T-cell (primary cell): ENCODE results near the gene MSMB. TPM values are rescaled to one million over a fixed set of nuclear protein-coding genes. Genes with fewer than 3 reads are reported as not detected.
"Not testable (repeated sequence)": the region's sequence is repeated elsewhere in the genome, so short reads cannot be mapped to it uniquely, and the experiment has no call there.

Experiments
- ATAC-seq, 4 experiments: fragments of 200-7000 bp in 3 of 4; fragments of 150-1000 bp in 1 of 4; cut with Tn5 transposase; replicated peaks in 1 of 4; 1 replicate in 3 of 4; 2 replicates in 1 of 4; pipeline ENCODE4 v1.10.0; 2021; ENCODE audit warnings: moderate library complexity in 3 of 4, mild to moderate bottlenecking in 2 of 4, moderate number of reproducible peaks in 1 of 4
- CTCF ChIA-PET, 2 donors: fragments of 300-600 bp; sonication (Branson Sonifier 250); formaldehyde crosslinking; loops; one replicate each; lab custom pipeline; 2022; ENCODE audit warnings: antibody characterized with exemption in 2 of 2; lab: Charles Lee
- POLR2A ChIA-PET, 2 donors: fragments of 300-600 bp; sonication (Branson Sonifier 250); formaldehyde crosslinking; loops; one replicate each; lab custom pipeline; 2022; ENCODE audit warnings: antibody characterized with exemption in 2 of 2; lab: Charles Lee
- DNase-seq, 35 experiments: peaks; one replicate each; pipeline versions ENCODE4 v3.0.0 to v3.0.0-alpha.2; 2013 to 2023
- H3K27ac ChIP-seq: one replicate; pipeline ENCODE4 v1.5.1; 2013; ENCODE audit warnings: low read length
- H3K27me3 ChIP-seq, 2 experiments: replicated peaks in 1 of 2; 1 replicate in 1 of 2; 2 replicates in 1 of 2; pipeline versions ENCODE4 v1.6.1 to v1.7.0; 2013; ENCODE audit warnings: low read length in 1 of 2, mixed read lengths in 1 of 2; ENCODE audit not compliant: control insufficient read depth in 2 of 2, insufficient read depth in 2 of 2; ENCODE audit errors: extremely low read depth in 1 of 2
- H3K36me3 ChIP-seq, 2 donors: 1 replicate in 1 of 2; 2 replicates in 1 of 2; pipeline versions ENCODE4 v1.6.1 to v1.7.0; 2013; ENCODE audit warnings: low read length in 1 of 2; ENCODE audit not compliant: control insufficient read depth in 2 of 2, insufficient read depth in 1 of 2; ENCODE audit errors: extremely low read depth in 1 of 2
- H3K4me1 ChIP-seq, 2 experiments: 1 replicate in 1 of 2; 2 replicates in 1 of 2; pipeline versions ENCODE4 v1.6.1 to v1.7.0; 2013; ENCODE audit warnings: low read length in 2 of 2, mixed read lengths in 1 of 2; ENCODE audit not compliant: insufficient read depth in 2 of 2, control insufficient read depth in 1 of 2; ENCODE audit errors: extremely low read depth in 1 of 2
- H3K4me3 ChIP-seq, 2 donors: 1 replicate in 1 of 2; 2 replicates in 1 of 2; pipeline versions ENCODE4 v1.5.1 to v1.7.0; 2013; ENCODE audit warnings: mild to moderate bottlenecking in 2 of 2, low read length in 1 of 2, moderate library complexity in 1 of 2; ENCODE audit not compliant: control insufficient read depth in 1 of 2; ENCODE audit errors: extremely low read depth in 1 of 2
- H3K9me3 ChIP-seq: 2 replicates; pipeline ENCODE4 v1.7.0; 2013
- H3K27ac Mint-ChIP-seq, 2 donors: one replicate each; pipeline ENCODE4 v1.8.0; 2020 to 2021; ENCODE audit warnings: mild to moderate bottlenecking in 2 of 2, mixed read lengths in 2 of 2
- H3K27me3 Mint-ChIP-seq, 2 donors: one replicate each; pipeline ENCODE4 v1.8.0; 2021 to 2022; ENCODE audit warnings: mixed read lengths in 2 of 2
- H3K36me3 Mint-ChIP-seq: one replicate; pipeline ENCODE4 v1.8.0; 2021; ENCODE audit warnings: mixed read lengths
- H3K4me1 Mint-ChIP-seq, 3 donors: one replicate each; pipeline ENCODE4 v1.8.0; 2020 to 2022; ENCODE audit warnings: mixed read lengths in 3 of 3, mild to moderate bottlenecking in 1 of 3
- H3K4me3 Mint-ChIP-seq, 3 donors: one replicate each; pipeline ENCODE4 v1.8.0; 2020 to 2022; ENCODE audit warnings: mild to moderate bottlenecking in 3 of 3, mixed read lengths in 3 of 3, moderate library complexity in 3 of 3
- H3K9me3 Mint-ChIP-seq, 3 donors: one replicate each; pipeline ENCODE4 v1.8.0; 2020 to 2022; ENCODE audit warnings: mixed read lengths in 3 of 3
- WGBS: methylation state at CpG from one replicate; pipeline ENCODE4 v1.1.5; 2013; ENCODE audit warnings: missing lambda C conversion rate; ENCODE audit not compliant: insufficient coverage; 5-methylcytosine and 5-hydroxymethylcytosine counted together
- total RNA-seq, 35 experiments: library from RNA in 6 of 35; stranded (reverse) in 6 of 35; fragments of 120-200 nt in 1 of 35; gene quantifications; one replicate each; pipeline versions ENCODE4 v1.2.1 to v1.2.4 and lab custom pipeline; 2013 to 2026

The MSMB gene
- total RNA-seq, 5 donors from 2014 or later (not counting 1 experiment from before 2014, with no cell fraction given), result not detected

DNA sequence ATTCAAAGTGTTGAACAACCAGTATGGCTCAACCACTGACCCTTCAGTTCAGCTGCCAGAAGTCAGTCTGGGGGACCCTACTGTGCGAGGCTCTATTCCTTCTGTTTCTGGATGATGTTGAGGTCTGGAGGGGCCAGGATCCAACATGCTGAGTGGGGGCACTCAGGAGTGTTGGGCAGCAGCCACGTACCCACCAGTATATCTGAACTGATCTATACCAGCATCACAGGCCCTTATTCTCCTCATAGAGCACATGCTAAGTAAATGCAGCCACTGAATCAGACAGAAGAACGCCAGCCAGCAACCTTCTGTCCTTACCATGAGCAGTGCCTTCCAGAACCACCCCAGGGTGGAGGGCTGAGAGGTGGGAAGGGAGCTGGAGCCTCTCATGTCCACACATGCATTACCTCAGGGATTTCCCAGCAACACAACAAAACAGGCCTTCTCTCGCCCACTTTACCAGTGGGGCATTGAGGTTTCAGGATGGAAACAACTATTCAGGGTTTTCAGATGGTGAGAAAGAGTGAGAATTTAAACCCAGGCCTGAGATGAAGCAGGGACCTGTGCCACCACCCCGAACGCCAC, 6.8 kb upstream of the MSMB start:
- WGBS, result 94% methylated on average over 2 of the region's 6 CpGs
- H3K27ac Mint-ChIP-seq, result no peak overlapping the region
- POLR2A ChIA-PET, result no interaction called here
- peaks cover 0 to 7% (median 0%) of the 10 kb centered on the region in 3 donors for H3K4me1 Mint-ChIP-seq
- peaks cover 0 to 3% of the 10 kb centered on the region in 2 donors for H3K27me3 Mint-ChIP-seq
- peaks cover 4 to 7% (median 6%) of the 10 kb centered on the region in 3 donors for H3K9me3 Mint-ChIP-seq
- Histone ChIP-seq H3K4me3 (no peak overlapping the region), H3K9me3 (no peaks in the 10 kb centered on the region), H3K27me3 (peaks cover 0 to 6% of the 10 kb centered on the region in 2 experiments), H3K4me1 (peaks cover 0 to 4% of the 10 kb centered on the region in 2 experiments), H3K36me3 (no peaks in the 10 kb centered on the region), H3K27ac (no peak overlapping the region)
- no peak overlapping the region for H3K4me3 Mint-ChIP-seq
- DNase-seq, result no peak
- peaks cover 3% of the 10 kb centered on the region for H3K36me3 Mint-ChIP-seq
- ATAC-seq, result no peak
- CTCF ChIA-PET, result no interaction called here

DNA sequence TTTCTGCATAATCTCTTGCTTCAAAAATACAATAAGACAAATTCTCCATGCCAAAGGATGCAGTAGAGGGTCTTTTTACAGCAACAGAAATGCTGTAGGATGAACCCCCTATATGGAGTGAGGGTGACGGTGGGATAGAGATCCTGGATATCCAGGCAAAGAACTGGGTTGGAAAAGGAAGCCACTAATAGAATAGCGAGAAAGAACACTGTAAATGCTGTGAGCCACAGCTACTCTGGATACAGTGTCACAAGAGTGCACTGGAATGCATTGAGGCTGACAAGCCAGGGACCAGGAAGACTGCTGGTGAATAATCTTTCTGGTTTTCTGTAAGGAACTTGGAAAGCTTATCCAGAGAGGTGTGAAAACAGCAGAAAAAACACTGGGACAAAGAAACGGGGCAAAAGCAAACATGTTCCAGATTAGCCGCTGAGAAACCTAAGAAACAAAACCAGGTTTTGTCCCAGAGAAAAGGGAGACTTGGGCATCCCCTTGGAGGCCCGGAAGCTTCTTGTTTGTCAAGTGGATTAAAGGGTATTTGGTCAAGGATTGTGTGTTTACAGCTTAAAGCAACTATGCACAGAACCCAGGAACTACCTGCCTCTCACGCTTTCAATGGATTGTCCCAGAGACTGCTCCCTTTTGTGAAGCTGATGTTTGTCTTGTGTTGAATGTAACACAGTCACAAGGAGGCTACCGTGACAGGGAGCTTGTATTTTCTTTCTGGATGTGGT, 6.2 kb upstream of the MSMB start:
- Histone ChIP-seq H3K27me3 (peaks cover 0 to 6% of the 10 kb centered on the region in 2 experiments), H3K36me3 (no peaks in the 10 kb centered on the region), H3K27ac (no peak overlapping the region), H3K4me1 (peaks cover 0 to 4% of the 10 kb centered on the region in 2 experiments), H3K9me3 (no peaks in the 10 kb centered on the region), H3K4me3 (no peak overlapping the region)
- H3K36me3 Mint-ChIP-seq, result peaks cover under 1% of the 10 kb centered on the region
- H3K4me1 Mint-ChIP-seq, result peaks cover 0 to 7% (median 0%) of the 10 kb centered on the region in 3 donors
- peaks cover 0 to 3% of the 10 kb centered on the region in 2 donors for H3K27me3 Mint-ChIP-seq
- DNase-seq, result no peak
- WGBS, result 98% methylated on average over 6 of the region's 7 CpGs
- ChIA-PET POLR2A (interaction anchor here in 1 of 2 donors (0.6 kb wide), 1 partner anchor 232 kb away, joined by 3 read pairs; no protein-coding TSS in a partner anchor), CTCF (interaction anchor here in 1 of 2 donors (0.6 kb wide), 1 partner anchor 122 kb away, joined by 3 read pairs; no protein-coding TSS in a partner anchor)
- no peak overlapping the region for H3K4me3 Mint-ChIP-seq
- no peak overlapping the region for H3K27ac Mint-ChIP-seq
- H3K9me3 Mint-ChIP-seq, result peaks cover under 1 to 5% (median 3%) of the 10 kb centered on the region in 3 donors
- no peak for ATAC-seq

DNA sequence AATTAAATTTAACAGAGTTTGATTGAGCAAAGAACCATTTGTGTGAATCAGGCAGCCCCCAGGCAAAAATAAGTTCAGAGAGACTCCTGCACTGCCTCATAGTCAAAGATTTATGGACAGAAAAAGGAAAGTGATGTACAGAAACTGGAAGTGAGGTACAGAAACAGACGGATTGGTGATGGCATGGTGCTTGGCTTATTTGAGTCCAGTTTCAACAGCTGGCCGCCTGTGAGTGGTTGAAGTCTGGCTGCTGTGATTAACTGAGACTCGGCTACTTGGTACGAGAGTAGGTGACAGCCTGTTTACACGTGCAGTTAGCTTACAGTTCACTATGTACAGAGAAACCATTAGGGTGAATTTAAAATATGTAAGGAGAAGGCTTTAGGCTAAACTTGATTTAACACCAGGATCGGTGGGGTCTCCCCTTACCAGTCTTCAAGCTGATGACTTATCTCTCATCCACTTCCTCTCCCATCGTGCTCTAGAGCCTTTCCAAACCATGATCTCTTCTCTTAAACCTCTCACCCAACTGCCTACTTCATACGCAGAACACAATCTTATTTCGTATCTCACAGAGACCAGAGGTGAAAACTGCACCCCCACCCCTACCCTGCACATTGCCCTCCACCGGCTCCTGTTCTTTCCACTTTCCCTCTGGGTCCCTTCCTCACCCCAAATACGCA, 5.0 kb upstream of the MSMB start:
- H3K27ac ChIP-seq, result no peak overlapping the region
- peaks cover 0 to 3% of the 10 kb centered on the region in 2 donors for H3K27me3 Mint-ChIP-seq
- H3K36me3 ChIP-seq, result no peaks in the 10 kb centered on the region
- H3K4me3 Mint-ChIP-seq, result no peak overlapping the region
- WGBS, result 53% methylated on average over 7 of the region's 11 CpGs
- peaks cover 0 to 10% of the 10 kb centered on the region in 2 experiments for H3K27me3 ChIP-seq
- ChIA-PET CTCF (no interaction called here), POLR2A (no interaction called here)
- no peaks in the 10 kb centered on the region for H3K9me3 Mint-ChIP-seq
- no peaks in the 10 kb centered on the region for H3K36me3 Mint-ChIP-seq
- no peak overlapping the region for H3K27ac Mint-ChIP-seq
- H3K4me3 ChIP-seq, result no peak overlapping the region
- peaks cover 0 to 4% of the 10 kb centered on the region in 2 experiments for H3K4me1 ChIP-seq
- no peak for DNase-seq
- ATAC-seq, result no peak
- no peaks in the 10 kb centered on the region for H3K9me3 ChIP-seq
- peaks cover 0 to 7% (median 0%) of the 10 kb centered on the region in 3 donors for H3K4me1 Mint-ChIP-seq

DNA sequence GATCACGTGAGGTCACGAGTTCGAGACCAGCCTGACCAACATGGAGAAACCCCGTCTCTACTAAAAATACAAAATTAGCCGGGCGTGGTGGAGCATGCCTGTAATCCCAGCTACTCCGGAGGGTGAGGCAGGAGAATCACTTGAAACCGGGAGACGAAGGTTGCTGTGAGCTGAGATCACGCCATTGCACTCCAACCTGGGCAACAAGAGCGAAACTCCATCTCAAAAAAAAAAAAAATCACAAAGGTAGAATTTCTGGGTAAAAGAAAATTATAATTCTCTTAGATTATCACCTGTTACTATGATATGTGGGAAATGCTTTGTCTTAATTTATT, 3.4 kb upstream of the MSMB start:
- H3K9me3 ChIP-seq, H3K27ac ChIP-seq, CTCF ChIA-PET, H3K36me3 ChIP-seq, H3K4me3 Mint-ChIP-seq, H3K27me3 ChIP-seq, H3K27ac Mint-ChIP-seq, H3K36me3 Mint-ChIP-seq, H3K27me3 Mint-ChIP-seq, H3K4me3 ChIP-seq, POLR2A ChIA-PET, DNase-seq, H3K9me3 Mint-ChIP-seq, ATAC-seq, H3K4me1 Mint-ChIP-seq, H3K4me1 ChIP-seq: not testable (repeated sequence)
- WGBS, result no CpG with 5 or more reads among the region's 11 CpGs

DNA sequence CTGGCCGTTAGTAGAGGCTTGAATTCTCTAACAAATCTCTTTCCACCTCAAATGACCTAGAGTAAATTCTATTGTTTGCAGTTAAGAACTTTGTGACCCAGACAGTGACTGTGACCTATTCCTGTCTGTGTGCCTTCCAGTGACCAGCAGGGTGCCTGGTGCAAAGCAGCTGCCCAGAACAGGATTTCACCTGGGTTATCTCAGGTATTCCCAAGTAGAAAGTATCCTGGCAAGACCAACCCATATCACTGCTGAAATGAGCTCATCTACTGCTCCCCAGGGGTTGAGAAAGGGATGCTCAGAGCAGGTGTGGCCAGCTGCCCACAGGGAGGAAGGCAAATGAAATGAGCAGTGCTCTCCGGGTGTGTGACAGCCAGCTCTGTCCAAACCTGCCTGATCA, 2.1 kb upstream of the MSMB start:
- Mint-ChIP-seq H3K27ac (no peak overlapping the region), H3K4me1 (no peaks in the 10 kb centered on the region), H3K9me3 (no peaks in the 10 kb centered on the region), H3K36me3 (no peaks in the 10 kb centered on the region), H3K4me3 (no peak overlapping the region), H3K27me3 (peaks cover 0 to 3% of the 10 kb centered on the region in 2 donors)
- H3K9me3 ChIP-seq, result no peaks in the 10 kb centered on the region
- CTCF ChIA-PET, result no interaction called here
- no peak overlapping the region for H3K27ac ChIP-seq
- no peaks in the 10 kb centered on the region for H3K36me3 ChIP-seq
- no peaks in the 10 kb centered on the region for H3K4me1 ChIP-seq
- no peak overlapping the region for H3K4me3 ChIP-seq
- H3K27me3 ChIP-seq, result peaks cover 0 to 10% of the 10 kb centered on the region in 2 experiments
- ATAC-seq (no peak), DNase-seq (no peak)
- WGBS, result no CpG with 5 or more reads among the region's 2 CpGs
- POLR2A ChIA-PET, result no interaction called here

DNA sequence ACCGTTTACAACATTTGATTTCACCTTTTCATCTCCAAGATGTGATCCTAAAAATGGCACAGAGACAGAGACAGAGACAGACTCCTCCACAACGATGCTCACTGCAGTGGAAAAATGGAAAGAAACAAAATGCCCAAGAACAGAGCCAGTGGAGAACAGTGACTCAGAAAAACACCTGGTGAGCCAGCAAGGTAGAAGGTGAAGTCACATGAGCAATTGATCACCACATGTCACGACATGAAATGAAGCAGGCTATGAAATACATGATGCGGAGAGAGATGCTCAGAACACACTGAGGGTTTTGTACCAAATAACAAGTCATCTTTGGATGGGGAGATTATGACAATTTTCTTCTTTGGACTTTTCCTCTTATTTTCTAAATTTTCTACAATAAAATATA, 3.5 kb downstream of the MSMB start:
- Histone ChIP-seq H3K9me3 (no peaks in the 10 kb centered on the region), H3K36me3 (no peaks in the 10 kb centered on the region), H3K4me1 (no peaks in the 10 kb centered on the region), H3K27me3 (peaks cover 0 to 4% of the 10 kb centered on the region in 2 experiments), H3K4me3 (no peak overlapping the region), H3K27ac (no peak overlapping the region)
- Mint-ChIP-seq H3K4me3 (no peak overlapping the region), H3K27ac (no peak overlapping the region), H3K36me3 (no peaks in the 10 kb centered on the region), H3K9me3 (no peaks in the 10 kb centered on the region), H3K27me3 (peaks cover 0 to 2% of the 10 kb centered on the region in 2 donors), H3K4me1 (no peaks in the 10 kb centered on the region)
- WGBS, result 67% methylated on average over 1 of the region's 4 CpGs
- DNase-seq, result no peak
- POLR2A ChIA-PET, result no interaction called here
- ATAC-seq, result no peak
- CTCF ChIA-PET, result no interaction called here
